A673 (cell line): ENCODE results near the gene HINT3. TPM values are rescaled to one million over a fixed set of nuclear protein-coding genes. Genes with fewer than 3 reads are reported as not detected.

Experiments used
- BruUV-seq: library from RNA; stranded (reverse); fragments of 400-500 nt; replicated peaks from 2 replicates; lab custom pipeline; 2021; lab: Mats Ljungman, UMichigan
- CTCF ChIA-PET: fragments of 300-600 bp; sonication (Branson Sonifier 250); formaldehyde crosslinking; loops from one replicate; lab custom pipeline; 2022; ENCODE audit warnings: antibody characterized with exemption; lab: Charles Lee
- POLR2A ChIA-PET: fragments of 300-600 bp; sonication (Branson Sonifier 250); formaldehyde crosslinking; loops from one replicate; lab custom pipeline; 2022; ENCODE audit warnings: antibody characterized with exemption; ENCODE audit not compliant: low non-redundant PET; lab: Charles Lee
- DNase-seq: peaks from one replicate; pipeline ENCODE4 v3.0.0-alpha.2; 2015; ENCODE audit warnings: low spot score
- H3K27ac ChIP-seq: fragments of 200-600 bp; sonication (generic); 2 replicates; pipeline ENCODE4 v1.5.1; 2016; ENCODE audit warnings: mixed run types, low read depth, mild to moderate bottlenecking, mixed read lengths, antibody characterized with exemption, low read length; ENCODE audit not compliant: poor library complexity, severe bottlenecking
- H3K27me3 ChIP-seq: fragments of 200-600 bp; sonication (generic); replicated peaks from 2 replicates; pipeline ENCODE4 v1.6.1; 2017; ENCODE audit warnings: mixed run types, low read depth, mild to moderate bottlenecking, mixed read lengths, antibody characterized with exemption, low read length; ENCODE audit not compliant: insufficient read depth, poor library complexity
- H3K36me3 ChIP-seq: fragments of 200-600 bp; sonication (generic); 2 replicates; pipeline ENCODE4 v1.6.1; 2016; ENCODE audit warnings: mixed run types, mild to moderate bottlenecking, mixed read lengths, antibody characterized with exemption, low read length; ENCODE audit not compliant: insufficient read depth, poor library complexity, severe bottlenecking
- H3K4me1 ChIP-seq: fragments of 200-600 bp; sonication (generic); 2 replicates; pipeline ENCODE4 v1.6.1; 2017; ENCODE audit warnings: mixed run types, mild to moderate bottlenecking, mixed read lengths, antibody characterized with exemption, low read length; ENCODE audit not compliant: insufficient read depth, poor library complexity, severe bottlenecking
- H3K4me3 ChIP-seq: fragments of 200-600 bp; sonication (generic); 2 replicates; pipeline ENCODE4 v1.5.1; 2016; ENCODE audit warnings: low read depth, mixed run types, mild to moderate bottlenecking, mixed read lengths, low read length; ENCODE audit not compliant: poor library complexity, severe bottlenecking
- H3K9me3 ChIP-seq: fragments of 200-600 bp; sonication (generic); 2 replicates; pipeline ENCODE4 v1.6.1; 2016; ENCODE audit warnings: mixed run types, low read depth, mild to moderate bottlenecking, mixed read lengths, antibody characterized with exemption, low read length; ENCODE audit not compliant: poor library complexity, severe bottlenecking
- CTCF ChIP-seq: fragments of 300-800, 200-600 bp; sonication (generic); conservative IDR thresholded peaks from 2 replicates; pipeline ENCODE4 v1.5.1; 2017; ENCODE audit warnings: low read depth, mild to moderate bottlenecking, antibody characterized with exemption, low read length, moderate library complexity, mixed read lengths
- EZH2 ChIP-seq: fragments of 200-600 bp; sonication (generic); IDR thresholded peaks from 2 replicates; pipeline ENCODE4 v1.6.1; 2017; ENCODE audit warnings: borderline replicate concordance, low read depth, mild to moderate bottlenecking, mixed read lengths, antibody characterized with exemption, low read length; ENCODE audit not compliant: poor library complexity, severe bottlenecking
- intact Hi-C: fragments of 100-400 bp; cut with micrococcal nuclease; formaldehyde crosslinking; loops from one replicate; pipeline ENCODE4 v1.10.0; 2022; ENCODE audit not compliant: unreplicated experiment
- total RNA-seq: library from RNA; stranded (reverse); gene quantifications from 2 replicates; pipeline ENCODE4 v1.2.3, GENCODE V29; 2021

Gene HINT3
- total RNA-seq, 1 experiment from 2014 or later, result 15.8 TPM

- ChIA-PET CTCF (interaction anchor here (0.6 to 1.9 kb wide), 16 partner anchors 8 to 175 kb away, joined by 3 to 16 read pairs (median 4); partner anchors contain the start of gene NCOA7), POLR2A (no interaction called here)
- Histone ChIP-seq H3K36me3 (no peaks in the 10 kb centered on the region), H3K4me3 (peak overlapping the region; percentile 74), H3K9me3 (no peaks in the 10 kb centered on the region), H3K27me3 (no peaks in the 10 kb centered on the region), H3K27ac (peak overlapping the region; percentile 89), H3K4me1 (peaks cover 13% of the 10 kb centered on the region)
- TF ChIP-seq EZH2 (no peak), CTCF (no peak)
- no peak for DNase-seq
- intact Hi-C loops, result loop anchor here (1.0 to 2.0 kb wide), 5 partner anchors 49 to 645 kb away; no protein-coding TSS in a partner anchor
- TSS peak; percentile 100 for BruUV-seq
Observed at GRCh38 chr6:125955973-125956372, 597 bp upstream of the HINT3 start.

GRCh38 chr6:125957391-125957693, 772 bp downstream of the HINT3 start:
- no peak for DNase-seq
- intact Hi-C loops, result loop anchor here (2.0 kb wide), 3 partner anchors 51 to 647 kb away; no protein-coding TSS in a partner anchor
- Histone ChIP-seq H3K9me3 (no peaks in the 10 kb centered on the region), H3K27me3 (no peaks in the 10 kb centered on the region), H3K4me1 (peaks cover 13% of the 10 kb centered on the region), H3K4me3 (peak overlapping the region; percentile 74), H3K27ac (peak overlapping the region; percentile 89), H3K36me3 (no peaks in the 10 kb centered on the region)
- POLR2A ChIA-PET, result no interaction called here
- TF ChIP-seq EZH2 (no peak), CTCF (no peak)
- no TSS peak for BruUV-seq
- CTCF ChIA-PET, result interaction anchor here (0.6 to 1.9 kb wide), 2 partner anchors 167 to 176 kb away, joined by 6 to 16 read pairs; partner anchors contain the start of gene NCOA7

- H3K4me3 ChIP-seq, result peak overlapping the region; percentile 74
- H3K27ac ChIP-seq, result peak overlapping the region; percentile 89
- ChIA-PET POLR2A (no interaction called here), CTCF (no interaction called here)
- no peaks in the 10 kb centered on the region for H3K27me3 ChIP-seq
- no peaks in the 10 kb centered on the region for H3K36me3 ChIP-seq
- no peaks in the 10 kb centered on the region for H3K9me3 ChIP-seq
- BruUV-seq, result TSS peak; percentile 64
- TF ChIP-seq EZH2, result no peak
- TF ChIP-seq CTCF, result no peak
- intact Hi-C loops, result loop anchor here (2.0 kb wide), 3 partner anchors 51 to 647 kb away; no protein-coding TSS in a partner anchor
- H3K4me1 ChIP-seq, result peaks cover 13% of the 10 kb centered on the region
- peak; percentile 49 for DNase-seq
Observed at GRCh38 chr6:125957845-125958244, 1.3 kb downstream of the HINT3 start.
